GM04504 (cell line): ENCODE data around the gene ATP5F1E.

Experiments
- DNase-seq: peaks from one replicate; pipeline ENCODE4 v3.0.0-alpha.2; 2012; ENCODE audit warnings: low read depth

Gene ATP5F1E

DNA sequence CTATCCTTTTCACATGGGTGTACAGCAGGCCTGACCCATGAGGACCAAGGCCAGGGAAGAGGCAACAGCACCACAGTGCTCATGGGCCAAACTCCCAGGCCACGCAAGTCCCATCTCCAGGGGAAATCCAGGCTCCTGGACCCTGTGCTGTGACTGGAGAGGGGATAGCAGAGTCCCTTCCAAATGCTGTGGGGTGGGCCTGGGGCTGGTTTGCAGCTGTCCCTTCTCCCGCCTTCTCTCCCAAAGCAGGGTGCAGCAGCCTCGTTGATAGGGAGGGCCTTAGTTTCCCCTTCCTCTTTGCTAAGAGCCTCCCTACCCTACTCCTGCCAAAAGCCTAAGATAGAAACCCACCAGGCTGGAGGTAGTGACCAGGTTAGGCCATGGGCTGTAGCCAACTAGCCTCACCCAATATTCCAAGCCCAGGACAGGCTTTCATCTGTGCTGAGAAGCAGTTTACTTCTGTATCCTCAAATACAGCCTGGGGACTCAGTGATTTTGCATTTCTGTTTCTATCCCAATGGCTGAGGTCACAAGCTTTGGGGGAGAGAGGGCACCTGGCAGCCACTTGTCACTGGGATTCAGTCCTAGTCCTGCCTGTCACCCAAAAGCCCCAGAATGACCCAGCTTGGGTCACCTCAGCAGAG is 26.5 kb downstream of the ATP5F1E start:
- no peak for DNase-seq

GRCh38 chr20:59004763-59005522 is 27.2 kb downstream of the ATP5F1E start:
- DNase-seq = no peak

GRCh38 chr20:59004493-59004762 is 27.7 kb downstream of the ATP5F1E start:
- DNase-seq = no peak

- no peak for DNase-seq
These were observed 28.2 kb downstream of the ATP5F1E start for GRCh38 chr20:59003836-59004492.

DNA sequence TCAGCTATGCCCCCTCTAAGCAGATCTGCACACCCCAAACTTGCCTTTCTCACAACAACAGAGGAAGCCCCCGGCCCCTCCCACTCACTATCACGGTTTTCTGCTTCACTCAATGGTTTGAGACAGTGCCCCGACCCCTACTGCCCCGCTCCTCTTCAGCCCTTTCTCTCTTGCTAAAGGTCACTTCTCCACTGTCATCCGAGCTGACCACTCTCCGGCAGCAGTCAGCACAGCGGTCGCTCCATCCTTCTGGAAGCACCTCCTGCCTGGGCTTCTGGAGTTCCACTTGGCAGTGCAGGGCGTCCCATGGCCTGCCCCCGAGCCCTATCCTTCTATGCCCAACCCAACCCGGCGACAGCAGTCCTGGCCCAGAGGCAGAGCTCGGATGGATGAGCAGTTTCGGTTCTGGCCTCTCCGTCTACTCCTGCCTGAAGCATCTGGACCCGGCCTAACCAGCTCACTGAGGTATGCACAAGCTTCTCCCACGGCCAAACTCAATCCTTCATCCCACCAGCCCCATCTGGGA is 29.2 kb downstream of the ATP5F1E start:
- no peak for DNase-seq

GRCh38 chr20:59002388-59002787 is 29.7 kb downstream of the ATP5F1E start:
- DNase-seq = no peak

GRCh38 chr20:59001449-59002171 is 30.5 kb downstream of the ATP5F1E start:
- DNase-seq = no peak

- no peak for DNase-seq
These were observed 31.1 kb downstream of the ATP5F1E start for GRCh38 chr20:59001068-59001448.

- no peak for DNase-seq
These were observed 31.8 kb downstream of the ATP5F1E start for GRCh38 chr20:59000326-59000725.

- no peak for DNase-seq
These were observed 33.5 kb downstream of the ATP5F1E start for GRCh38 chr20:58998656-58999055.

DNA sequence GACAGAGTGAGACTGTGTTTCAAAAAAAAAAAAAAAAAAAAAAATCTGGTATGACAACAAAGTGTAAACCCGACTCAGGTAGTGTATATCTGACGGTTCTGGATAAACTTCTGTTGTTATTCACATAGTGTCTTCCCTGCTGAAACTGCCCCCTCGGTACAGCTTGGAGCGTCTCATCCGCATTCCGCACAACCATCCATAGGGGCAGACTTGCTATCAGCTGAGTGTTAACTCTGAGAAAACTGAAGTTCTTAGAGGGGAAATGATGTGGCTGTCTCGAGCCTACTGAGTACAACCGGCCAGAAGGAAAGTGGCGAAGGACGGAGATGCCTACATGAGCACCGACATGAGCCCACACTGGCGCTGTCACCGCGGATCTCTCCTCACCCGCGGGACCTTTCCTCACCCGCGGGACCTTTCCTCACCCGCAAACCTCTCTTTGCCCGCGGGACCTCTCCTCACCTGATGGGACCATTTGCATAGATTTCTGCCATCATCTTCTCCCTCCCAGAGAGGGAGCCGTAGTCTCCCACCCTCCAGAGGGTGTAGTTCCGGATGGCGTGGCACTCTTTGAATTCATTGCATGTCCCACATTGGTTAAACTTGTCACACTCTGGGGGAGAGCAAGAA is 34.9 kb downstream of the ATP5F1E start:
- no peak for DNase-seq

DNA sequence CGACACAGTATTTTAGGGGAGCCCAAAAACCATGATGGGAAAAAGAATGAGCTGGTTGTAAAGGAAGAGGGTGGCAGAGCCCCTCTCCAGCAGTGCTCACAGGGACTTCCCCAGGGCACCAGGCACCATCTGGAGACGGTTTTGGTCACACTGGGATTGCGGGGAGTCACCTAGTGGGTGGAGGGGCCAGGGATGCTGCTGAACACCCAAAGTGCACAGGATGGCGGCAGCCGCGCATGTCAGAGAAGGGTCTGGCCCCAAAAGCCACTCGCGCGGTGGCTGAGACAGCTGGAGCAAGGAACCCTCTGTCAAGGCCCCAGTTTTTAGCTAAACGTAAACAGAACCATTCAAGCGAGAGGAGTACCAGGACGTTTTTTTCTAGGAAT is 35.9 kb downstream of the ATP5F1E start:
- DNase-seq = no peak

GRCh38 chr20:58995461-58996225 is 36.5 kb downstream of the ATP5F1E start:
- DNase-seq = no peak

DNA sequence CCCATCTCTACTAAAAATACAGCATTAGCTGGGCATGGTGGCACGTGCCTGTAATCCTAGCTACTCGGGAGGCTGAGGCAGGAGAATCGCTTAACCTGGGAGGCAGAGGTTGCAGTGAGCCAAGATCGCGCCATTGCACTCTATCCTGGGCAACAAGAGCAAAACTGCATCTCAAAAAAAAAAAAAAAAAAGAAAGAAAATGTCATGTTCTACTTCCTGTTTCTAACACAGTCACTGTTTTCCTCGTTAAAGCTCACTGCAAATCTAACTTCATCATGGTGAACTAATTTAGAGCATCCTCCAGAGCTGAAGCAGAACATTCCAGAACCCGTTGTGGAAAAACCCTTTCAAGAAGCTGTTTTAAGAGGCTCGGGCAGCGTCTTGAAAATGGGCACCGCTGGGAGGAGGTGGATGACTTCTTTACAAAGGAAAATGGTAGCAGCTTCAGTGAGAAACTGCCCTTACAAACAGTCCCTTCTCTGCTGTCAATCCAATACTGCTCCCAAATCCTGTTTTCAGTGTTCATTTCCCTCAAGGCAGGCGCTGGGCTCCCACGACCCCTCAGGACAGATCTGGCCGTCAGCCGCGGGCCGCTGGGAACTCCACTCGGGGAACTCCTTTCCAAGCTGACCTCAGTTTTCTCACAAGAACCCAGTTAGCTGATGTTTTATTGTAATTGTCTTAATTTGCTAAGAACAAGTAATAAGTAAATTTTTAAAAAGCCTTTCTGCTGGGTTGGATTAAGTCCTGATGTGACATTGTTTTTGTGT is 37.6 kb downstream of the ATP5F1E start:
- no peak for DNase-seq

- no peak for DNase-seq
These were observed 38.5 kb downstream of the ATP5F1E start for GRCh38 chr20:58993332-58994248.

DNA sequence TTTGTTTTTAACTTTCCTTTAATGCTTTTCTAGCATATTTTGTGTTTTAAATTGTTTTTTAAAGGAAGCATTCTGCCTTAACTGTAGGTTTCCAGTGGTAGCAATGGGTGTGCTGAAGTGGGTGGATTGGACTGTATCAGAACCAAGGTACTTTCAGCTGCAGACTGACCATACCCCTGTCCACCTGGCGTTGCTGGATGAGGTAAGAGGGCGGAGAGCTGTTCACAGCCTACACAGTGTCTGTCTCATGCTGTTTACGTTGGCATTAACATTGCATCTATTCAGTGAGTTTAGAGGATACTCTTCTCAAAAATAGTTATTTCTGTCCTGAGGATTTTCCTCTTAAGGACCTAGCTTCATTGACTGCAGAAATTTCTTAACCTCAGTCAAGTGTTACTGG is 39.2 kb downstream of the ATP5F1E start:
- DNase-seq = no peak

GRCh38 chr20:58991715-58992114 is 40.4 kb downstream of the ATP5F1E start:
- DNase-seq = no peak

DNA sequence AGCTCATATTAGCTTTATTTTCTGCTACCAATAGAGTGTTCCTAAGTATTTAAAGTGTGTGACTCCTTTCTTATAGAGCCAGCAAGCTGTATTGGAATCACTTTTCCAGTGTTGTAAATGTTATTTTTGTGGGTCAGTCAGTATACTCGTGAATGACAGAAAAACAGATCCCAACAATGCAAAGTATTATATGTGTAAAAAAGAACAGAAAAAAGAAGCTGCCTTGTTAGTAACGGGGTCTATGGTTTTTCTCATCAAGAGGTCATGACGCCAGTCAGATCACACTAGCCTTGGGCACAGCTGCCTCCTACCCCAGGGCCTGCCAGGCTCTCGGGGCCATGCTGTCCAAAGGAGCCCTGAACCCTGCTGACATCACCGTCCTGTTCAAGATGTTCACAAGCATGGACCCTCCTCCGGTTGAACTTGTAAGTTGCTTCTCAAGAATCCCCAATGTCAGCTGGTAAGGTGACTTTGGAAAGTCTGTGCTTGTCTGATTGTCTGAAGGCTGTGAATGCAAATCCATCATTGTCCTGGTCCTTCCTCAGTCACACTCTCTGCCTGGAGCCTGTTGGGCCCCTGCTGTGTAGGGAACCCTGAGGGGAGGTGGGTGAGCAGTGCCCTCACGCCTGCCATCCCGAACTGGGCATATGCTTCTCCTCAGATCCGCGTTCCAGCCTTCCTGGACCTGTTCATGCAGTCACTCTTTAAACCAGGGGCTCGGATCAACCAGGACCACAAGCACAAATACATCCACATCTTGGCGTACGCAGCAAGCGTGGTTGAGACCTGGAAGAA is 41.3 kb downstream of the ATP5F1E start:
- DNase-seq = no peak

- no peak for DNase-seq
These were observed 42.9 kb downstream of the ATP5F1E start for GRCh38 chr20:58989196-58989595.
